ENCODE data around the gene SLC26A3. TPM values are rescaled to one million over a fixed set of nuclear protein-coding genes. Genes with fewer than 3 reads are reported as not detected.
"Not testable (repeated sequence)": the region's sequence is repeated elsewhere in the genome, so short reads cannot be mapped to it uniquely, and the experiment has no call there.

Gene SLC26A3
- total RNA-seq (2014; rRNA removed; shearing (Covaris generic)), result not detected in 2 replicates

DNA sequence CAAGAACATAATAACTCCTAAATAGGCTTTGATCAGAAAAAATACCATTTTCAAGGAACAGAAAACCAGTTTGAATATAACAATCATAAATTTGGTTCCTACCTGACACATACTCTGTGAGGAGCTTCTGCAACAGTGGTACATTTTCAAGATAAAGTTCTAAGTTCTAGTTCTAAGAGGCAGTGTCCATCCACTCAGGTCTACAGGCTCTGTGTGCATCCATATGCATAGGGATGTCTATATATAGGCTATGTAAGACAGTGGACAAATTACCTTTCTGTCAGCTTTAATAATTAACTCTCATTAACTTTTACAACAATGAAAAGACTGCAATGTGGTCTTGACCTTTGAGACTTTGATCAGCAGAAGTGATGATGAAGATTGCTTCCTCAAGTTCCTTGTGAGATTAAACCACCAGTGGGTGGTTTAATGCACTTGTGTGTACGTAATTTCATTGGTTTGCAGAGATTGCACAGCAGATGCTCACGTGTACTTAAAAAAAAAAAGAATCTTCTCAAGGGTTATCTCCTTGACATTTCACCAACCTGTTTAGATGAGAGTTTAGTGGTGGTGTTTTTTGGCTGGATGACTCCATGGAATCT lies at the start of gene SLC26A3:
Gene SLC26A3 (minus strand): TSS at position 215 of the 602 bp plus-strand sequence. CDS start 8,714 bp downstream, outside the sequence.
- no peak for DNase-seq (ENCODE audit: low spot score)

DNA sequence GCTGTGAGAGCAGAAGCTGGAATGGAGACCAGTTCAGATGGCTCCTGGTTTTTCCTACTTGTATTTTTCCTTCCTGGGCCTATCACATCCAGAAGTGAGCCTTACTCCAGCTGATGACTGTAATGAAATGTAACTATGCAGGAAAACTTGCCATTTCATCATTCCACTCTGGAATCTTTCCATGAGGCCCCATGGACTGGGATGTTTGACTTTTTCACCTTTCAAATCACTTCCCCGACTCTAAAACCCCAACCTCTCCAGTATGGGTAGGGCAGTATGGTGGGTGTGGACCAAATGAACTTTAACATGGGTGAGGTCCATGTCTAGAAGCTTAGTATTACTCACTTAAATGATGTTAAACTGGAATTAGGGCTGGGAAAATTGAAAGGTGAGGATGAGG lies 47.6 kb upstream of the SLC26A3 start:
- DNase-seq (ENCODE audit: low spot score), result no peak

GRCh38 chr7:107850216-107850615 lies 47.2 kb upstream of the SLC26A3 start:
- no peak for DNase-seq (ENCODE audit: low spot score)

DNA sequence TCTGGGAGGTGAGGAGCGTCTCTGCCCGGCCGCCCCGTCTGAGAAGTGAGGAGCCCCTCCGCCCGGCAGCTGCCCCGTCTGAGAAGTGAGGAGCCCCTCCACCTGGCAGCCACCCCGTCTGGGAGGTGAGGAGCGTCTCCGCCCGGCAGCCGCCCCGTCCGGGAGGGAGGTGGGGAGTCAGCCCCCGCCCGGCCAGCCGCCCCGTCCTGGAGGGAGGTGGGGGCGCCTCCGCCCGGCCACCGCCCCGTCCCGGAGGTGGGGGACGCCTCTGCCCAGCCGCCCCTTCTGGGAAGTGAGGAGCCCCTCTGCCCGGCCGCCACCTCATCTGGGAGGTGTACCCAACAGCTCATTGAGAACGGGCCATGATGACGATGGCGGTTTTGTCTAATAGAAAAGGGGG lies 45.2 kb upstream of the SLC26A3 start:
- DNase-seq (ENCODE audit: low spot score), result not testable (repeated sequence)

DNA sequence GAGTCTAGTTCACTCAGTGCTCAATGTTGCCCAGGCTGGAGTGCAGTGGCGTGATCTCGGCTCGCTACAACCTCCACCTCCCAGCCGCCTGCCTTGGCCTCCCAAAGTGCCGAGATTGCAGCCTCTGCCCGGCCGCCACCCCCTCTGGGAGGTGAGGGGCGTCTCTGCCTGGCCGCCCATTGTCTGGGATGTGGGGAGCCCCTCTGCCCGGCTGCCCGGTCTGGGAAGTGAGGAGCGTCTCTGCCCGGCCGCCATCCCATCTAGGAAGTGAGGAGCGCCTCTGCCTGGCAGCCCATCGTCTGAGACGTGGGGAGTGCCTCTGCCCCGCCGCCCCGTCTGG lies 44.8 kb upstream of the SLC26A3 start:
- not testable (repeated sequence) for DNase-seq (ENCODE audit: low spot score)

GRCh38 chr7:107847168-107847835 lies 44.3 kb upstream of the SLC26A3 start:
- DNase-seq (ENCODE audit: low spot score), result no peak

DNA sequence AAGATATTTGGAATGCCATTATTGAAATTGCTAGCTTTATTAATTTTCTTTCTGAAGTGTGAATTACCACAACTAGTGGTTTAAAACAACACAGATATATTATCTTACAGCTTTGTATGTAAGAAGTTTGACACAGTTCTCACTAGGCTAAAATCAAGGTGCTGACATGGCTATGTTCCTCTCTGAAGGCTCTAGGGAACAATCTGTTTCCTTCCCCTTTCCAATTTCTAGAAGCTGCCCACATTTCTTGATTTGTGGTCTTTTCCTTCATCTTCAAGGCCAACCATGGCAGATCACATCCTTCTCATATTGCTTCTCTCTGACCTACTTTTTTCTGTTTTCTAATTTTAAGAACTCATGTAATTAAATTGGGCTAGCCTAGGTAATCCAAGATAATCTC lies 43.3 kb upstream of the SLC26A3 start:
- no peak for DNase-seq (ENCODE audit: low spot score)

DNA sequence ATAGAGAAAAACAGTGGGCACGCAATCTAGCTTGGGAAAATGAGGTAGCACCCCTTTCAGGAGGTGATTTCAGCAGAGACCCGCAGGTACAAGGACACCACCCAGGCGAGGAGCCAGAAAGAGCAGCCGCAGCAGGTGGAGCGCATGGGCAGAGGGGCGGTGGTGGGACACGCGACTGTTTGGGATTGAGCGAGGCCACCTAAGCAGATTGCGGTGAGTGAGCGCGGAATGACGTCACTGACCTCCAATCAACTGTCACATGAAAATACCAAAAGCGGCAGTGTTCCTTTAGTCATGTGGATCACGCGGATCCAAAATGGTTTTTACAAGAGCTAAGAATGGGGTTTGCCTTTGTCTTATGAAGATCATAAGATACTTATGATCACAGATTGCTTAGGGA lies 40.2 kb upstream of the SLC26A3 start:
- DNase-seq (ENCODE audit: low spot score), result no peak

DNA sequence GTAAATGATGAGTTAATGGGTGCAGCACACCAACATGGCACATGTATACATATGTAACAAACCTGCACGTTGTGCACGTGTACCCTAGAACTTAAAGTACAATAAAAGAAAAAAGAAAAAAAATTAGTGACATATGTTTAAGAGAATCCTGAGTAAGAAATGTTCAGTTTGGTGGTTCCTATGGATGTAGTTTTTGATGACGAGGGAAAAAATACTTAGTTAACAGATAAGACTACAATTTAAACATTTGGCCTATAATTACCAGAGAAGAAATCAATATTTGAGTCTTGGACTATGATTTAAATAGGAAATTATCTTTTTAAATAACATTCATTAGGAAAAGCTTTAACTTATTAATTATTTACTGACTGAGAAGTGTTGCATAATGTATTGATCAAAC lies 39.2 kb upstream of the SLC26A3 start:
- DNase-seq (ENCODE audit: low spot score), result no peak

GRCh38 chr7:107838816-107839565 lies 36.0 kb upstream of the SLC26A3 start:
- DNase-seq (ENCODE audit: low spot score), result no peak

DNA sequence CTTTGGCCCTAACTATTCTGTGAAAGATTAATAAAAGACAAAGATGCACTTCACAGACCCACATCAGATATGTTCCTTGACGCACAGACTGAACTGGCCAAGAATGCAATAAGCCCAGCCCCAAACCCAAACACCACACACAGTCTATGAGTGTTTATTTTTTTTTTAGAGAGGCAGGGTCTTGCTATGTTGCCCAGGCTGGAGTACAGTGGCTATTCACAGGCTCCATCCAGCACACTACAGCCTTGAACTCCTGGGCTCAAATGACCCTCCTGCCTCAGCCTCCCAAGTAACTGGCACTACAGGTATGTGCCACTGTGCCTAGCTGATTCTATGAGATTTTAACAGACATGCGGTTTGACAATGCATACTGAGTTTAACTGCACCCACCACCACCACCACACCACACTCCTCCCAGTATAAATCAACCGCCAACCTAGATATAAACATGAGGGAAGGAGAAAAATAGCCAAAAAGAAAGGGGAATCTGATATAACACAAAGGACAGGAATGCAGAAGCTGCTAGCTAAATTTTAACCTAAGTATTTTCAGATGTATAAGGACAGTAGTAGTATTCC lies 35.1 kb upstream of the SLC26A3 start:
- DNase-seq (ENCODE audit: low spot score), result no peak

- no peak for DNase-seq (ENCODE audit: low spot score)
Observed at GRCh38 chr7:107837145-107837512, 34.1 kb upstream of the SLC26A3 start.

- DNase-seq (ENCODE audit: low spot score), result no peak
Observed at GRCh38 chr7:107836237-107837144, 33.5 kb upstream of the SLC26A3 start.

DNA sequence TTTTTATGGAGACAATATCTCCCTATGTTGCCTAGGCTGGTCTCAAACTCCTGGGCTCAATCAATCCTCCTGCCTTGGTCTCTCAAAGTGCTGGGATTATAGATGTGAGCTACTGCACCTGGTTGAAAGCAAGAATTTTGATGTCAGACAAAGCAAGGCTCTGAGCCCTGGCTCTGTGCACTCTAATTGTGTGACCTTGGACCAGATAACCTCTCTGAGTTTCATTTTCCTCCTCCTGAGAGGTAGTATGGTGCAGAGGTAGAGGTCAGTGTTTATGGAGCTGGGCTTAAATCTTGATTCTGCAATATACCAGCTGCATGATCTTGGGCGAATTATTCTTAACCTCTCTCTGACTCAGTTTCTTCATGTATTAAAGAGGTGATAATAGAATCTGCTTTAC lies 31.4 kb upstream of the SLC26A3 start:
- no peak for DNase-seq (ENCODE audit: low spot score)

DNA sequence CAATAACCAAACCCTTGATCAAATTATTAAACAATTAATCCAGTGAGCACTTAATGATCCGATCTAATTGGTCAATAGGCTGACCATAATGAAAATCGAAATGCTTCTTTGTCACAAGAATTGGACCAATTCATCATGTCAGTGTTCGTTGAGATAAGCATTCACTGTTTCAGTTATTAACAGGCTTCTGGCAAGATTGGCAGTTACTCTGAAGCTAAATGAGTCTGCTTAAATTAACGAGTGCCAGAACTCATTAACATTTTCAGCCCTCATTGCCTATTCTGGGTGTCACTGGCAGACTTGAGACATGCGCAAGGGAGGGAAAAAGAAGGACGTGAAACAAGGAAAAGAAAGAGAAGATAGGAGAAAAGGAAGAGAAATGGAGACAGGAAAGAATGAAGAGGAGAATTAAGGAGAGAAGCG lies 30.7 kb upstream of the SLC26A3 start:
- no peak for DNase-seq (ENCODE audit: low spot score)

DNA sequence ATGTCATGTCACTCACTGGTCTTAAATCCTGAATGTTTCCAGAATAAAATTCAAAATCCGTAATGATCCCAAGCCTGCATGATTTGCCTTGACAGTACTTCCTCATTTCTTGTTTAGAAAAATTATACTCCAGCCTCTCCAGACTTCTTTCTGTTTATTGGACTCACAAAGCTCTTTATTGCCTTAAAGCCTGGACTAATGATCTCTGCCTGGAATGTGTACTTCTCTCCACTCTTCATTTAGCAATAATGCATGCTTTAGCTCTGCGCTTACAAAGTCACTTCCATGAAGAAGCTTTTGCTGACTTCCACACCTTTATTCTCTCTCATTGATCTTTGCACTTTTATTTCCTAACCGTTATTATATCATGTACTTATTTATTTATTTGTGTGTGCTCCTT lies 27.4 kb upstream of the SLC26A3 start:
- no peak for DNase-seq (ENCODE audit: low spot score)

GRCh38 chr7:107828540-107828939 lies 25.5 kb upstream of the SLC26A3 start:
- no peak for DNase-seq (ENCODE audit: low spot score)

DNA sequence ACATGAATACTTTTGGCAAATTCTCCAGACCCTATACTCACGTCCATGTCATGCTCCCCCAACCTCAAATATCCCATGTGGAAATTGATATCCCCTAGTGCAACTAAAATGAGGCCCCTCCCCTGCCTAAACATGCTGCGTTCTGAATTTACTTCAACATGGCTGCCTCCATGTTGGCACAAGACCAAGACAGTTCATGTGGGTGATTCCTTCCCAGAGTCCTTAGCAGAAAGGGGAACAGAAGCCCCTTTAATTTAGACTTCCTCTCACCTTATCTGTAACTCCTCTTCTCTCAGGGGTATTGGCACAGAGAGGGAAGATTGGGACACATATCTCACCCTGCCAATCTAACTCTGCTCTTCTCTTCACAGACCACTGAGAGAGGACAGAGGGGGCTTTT lies 24.5 kb upstream of the SLC26A3 start:
- no peak for DNase-seq (ENCODE audit: low spot score)

GRCh38 chr7:107826451-107826850 lies 23.4 kb upstream of the SLC26A3 start:
- DNase-seq (ENCODE audit: low spot score), result no peak

- no peak for DNase-seq (ENCODE audit: low spot score)
Observed at GRCh38 chr7:107824858-107825257, 21.8 kb upstream of the SLC26A3 start.

- no peak for DNase-seq (ENCODE audit: low spot score)
Observed at GRCh38 chr7:107818622-107819021, 15.6 kb upstream of the SLC26A3 start.

Measured in H4 (cell line).